A549 (cell line): ENCODE measurements around the gene TMTC1. TPM values are rescaled to one million over a fixed set of nuclear protein-coding genes. Genes with fewer than 3 reads are reported as not detected.

ENCODE experiments used
- ATAC-seq, 2 experiments: fragments of 200-7000 bp in 1 of 2; fragments of >200 bp in 1 of 2; cut with Nextera tagmentation in 1 of 2; cut with Tn5 transposase in 1 of 2; 3 replicates each; pipeline versions ENCODE4 v1.8.0 to v1.9.1; 2018 to 2020; ENCODE audit warnings: mild to moderate bottlenecking in 1 of 2, moderate library complexity in 1 of 2
- CTCF ChIA-PET: fragments of 300-600 bp; sonication (Branson Sonifier 250); formaldehyde crosslinking; extraction: SDS; loops from one replicate; lab custom pipeline; 2021; ENCODE audit warnings: antibody characterized with exemption, inconsistent platforms; lab: Yijun Ruan, JAX
- POLR2A ChIA-PET: fragments of 350-600 bp; formaldehyde crosslinking; extraction: SDS; loops from one replicate; lab custom pipeline; 2021; ENCODE audit warnings: antibody characterized with exemption, inconsistent platforms; lab: Yijun Ruan, JAX
- DNase-seq, 2 experiments: peaks; one replicate each; pipeline versions ENCODE4 v3.0.0 to v3.0.0-alpha.2; 2011 to 2016; ENCODE audit warnings: low read depth in 1 of 2, low spot score in 1 of 2
- FAIRE-seq: peaks from 2 replicates; lab custom pipeline; 2011; peaks lifted over from hg19 to GRCh38; lab: Jason Lieb, UNC
- H3K27ac ChIP-seq, 2 experiments: fragments of >200 bp; sonication (Bioruptor Twin); formaldehyde crosslinking; 3 replicates each; pipeline ENCODE4 v1.5.1; 2016 to 2017
- H3K4me1 ChIP-seq: fragments of >200 bp; sonication (Bioruptor Twin); formaldehyde crosslinking; 3 replicates; pipeline ENCODE4 v1.6.1; 2016
- H3K4me2 ChIP-seq: fragments of >200 bp; sonication (Bioruptor Twin); formaldehyde crosslinking; 3 replicates; pipeline ENCODE4 v1.6.1; 2016
- H3K4me3 ChIP-seq: fragments of >200 bp; sonication (Bioruptor Twin); formaldehyde crosslinking; 3 replicates; pipeline ENCODE4 v1.5.1; 2016
- H3K9me3 ChIP-seq: fragments of >200 bp; sonication (Bioruptor Twin); formaldehyde crosslinking; 3 replicates; pipeline ENCODE4 v1.6.1; 2016
- CBX2 ChIP-seq: fragments of 200-600 bp; sonication (generic); IDR thresholded peaks from 2 replicates; pipeline ENCODE4 v1.6.1; 2016; ENCODE audit warnings: low read depth, mild to moderate bottlenecking, borderline replicate concordance
- CHD4 ChIP-seq: fragments of 200-600 bp; sonication (generic); IDR thresholded peaks from 2 replicates; pipeline ENCODE4 v1.6.1; 2016; ENCODE audit warnings: antibody characterized with exemption, mild to moderate bottlenecking, borderline replicate concordance
- CTCF ChIP-seq: fragments of >200 bp; sonication (Bioruptor Twin); formaldehyde crosslinking; IDR thresholded peaks from 3 replicates; pipeline ENCODE4 v1.5.1; 2016
- EP300 ChIP-seq, 2 experiments: fragments of >200 bp; sonication (Bioruptor Twin); formaldehyde crosslinking; IDR thresholded peaks; 2 replicates in 1 of 2; 3 replicates in 1 of 2; pipeline ENCODE4 v1.6.1; 2016 to 2017
- ESRRA ChIP-seq: fragments of 150-350 bp; IDR thresholded peaks from 2 replicates; pipeline ENCODE4 v1.6.1; 2014; ENCODE audit warnings: mild to moderate bottlenecking, low read length, borderline replicate concordance
- FOSB ChIP-seq: fragments of 250-450 bp; sonication (Bioruptor Pico); IDR thresholded peaks from 2 replicates; pipeline ENCODE4 v1.5.0; 2020; ENCODE audit warnings: mild to moderate bottlenecking, moderate library complexity
- FOSL2 ChIP-seq, 2 experiments: fragments of 450-650 bp in 1 of 2; fragments of >200 bp in 1 of 2; sonication (Bioruptor Twin) in 1 of 2; formaldehyde crosslinking; IDR thresholded peaks; 2 replicates each; pipeline versions ENCODE4 v1.5.0 to v1.6.1; 2016 to 2020; ENCODE audit warnings: mild to moderate bottlenecking in 1 of 2, moderate library complexity in 1 of 2
- FOXS1 ChIP-seq: fragments of 250-450 bp; sonication (Bioruptor Pico); IDR thresholded peaks from 2 replicates; pipeline ENCODE4 v1.5.0; 2020; ENCODE audit warnings: mild to moderate bottlenecking, moderate library complexity
- HOXB13 ChIP-seq: fragments of 250-450 bp; sonication (Bioruptor Pico); IDR thresholded peaks from 2 replicates; pipeline ENCODE4 v1.5.0; 2020; ENCODE audit warnings: low read depth, mild to moderate bottlenecking, moderate library complexity
- KDM1A ChIP-seq: fragments of 200-600 bp; sonication (generic); IDR thresholded peaks from 2 replicates; pipeline ENCODE4 v1.6.1; 2016; ENCODE audit warnings: low read depth, mild to moderate bottlenecking
- MAFK ChIP-seq: fragments of 450-650 bp; IDR thresholded peaks from 2 replicates; pipeline ENCODE4 v1.6.1; 2014; ENCODE audit not compliant: partially characterized antibody
- NFE2L2 ChIP-seq: fragments of 150-350 bp; conservative IDR thresholded peaks from 2 replicates; pipeline ENCODE4 v1.6.1; 2014; ENCODE audit warnings: low read length
- PHF8 ChIP-seq: fragments of 200-600 bp; sonication (generic); IDR thresholded peaks from 2 replicates; pipeline ENCODE4 v1.6.1; 2016; ENCODE audit warnings: low read depth, mild to moderate bottlenecking, antibody characterized with exemption, moderate library complexity, borderline replicate concordance
- POLR2AphosphoS2 ChIP-seq: conservative IDR thresholded peaks from 2 replicates; pipeline ENCODE4 v1.6.1; 2012; ENCODE audit warnings: low read length, improper control_type of control experiment, inconsistent platforms
- REST ChIP-seq: fragments of 200-600 bp; sonication (generic); IDR thresholded peaks from 2 replicates; pipeline ENCODE4 v1.6.1; 2016; ENCODE audit warnings: antibody characterized with exemption, mild to moderate bottlenecking, moderate library complexity
- WGBS: methylation state at CpG from one replicate; pipeline ENCODE4 v1.1.6; 2017; ENCODE audit errors: missing lambda C conversion rate; 5-methylcytosine and 5-hydroxymethylcytosine counted together
- polyA plus RNA-seq, 4 experiments: library from polyadenylated mRNA; depleted of rRNA in 3 of 4; stranded (reverse); fragments of >200 nt; fragmentation: RNase III in 1 of 4; extraction: RNeasy Plus Mini Kit Qiagen cat#74134 plus additional on column Dnase treatment in 1 of 4; gene quantifications; 2 replicates in 3 of 4; 3 replicates in 1 of 4; pipeline ENCODE4 v1.2.3, GENCODE V29; 2011 to 2017

Gene TMTC1
- polyA plus RNA-seq, 2 of the 4 experiments (the other 2 are of a cell fraction), result 0.28 TPM; not detected in 1

- FAIRE-seq (no peak), DNase-seq (no peak), ATAC-seq (no peak)
- no peaks in the 10 kb centered on the region for H3K4me1 ChIP-seq
- POLR2A ChIA-PET, result no interaction called here
- 6% methylated on average over 4 of the region's 4 CpGs for WGBS
- no peak overlapping the region for H3K4me2 ChIP-seq
- H3K9me3 ChIP-seq, result no peaks in the 10 kb centered on the region
- CTCF ChIA-PET, result interaction anchor here (1.0 kb wide), 1 partner anchor 8 kb away, joined by 3 read pairs; no protein-coding TSS in a partner anchor
- H3K27ac ChIP-seq, result no peak overlapping the region
- H3K4me3 ChIP-seq, result no peak overlapping the region
- TF ChIP-seq EP300 (IDR thresholded peaks at IDR 0.05) (no peak), POLR2AphosphoS2 (no peak), NFE2L2 (no peak), HOXB13 (CRISPR knock-in tag) (no peak), FOSL2 (IDR thresholded peaks at IDR 0.05) (no peak), FOSL2 (CRISPR knock-in tag; IDR thresholded peaks at IDR 0.05) (no peak), CTCF (no peak), REST (no peak), FOSB (CRISPR knock-in tag) (no peak), MAFK (no peak), CBX2 (no peak), FOXS1 (CRISPR knock-in tag) (no peak)
- TF ChIP-seq, all 56 proteins: peak for 0
Observed at GRCh38 chr12:29653286-29653685, 130.5 kb downstream of the TMTC1 start.

- Histone ChIP-seq H3K4me3 (no peak overlapping the region), H3K9me3 (no peaks in the 10 kb centered on the region), H3K27ac (no peak overlapping the region), H3K4me2 (no peak overlapping the region), H3K4me1 (no peaks in the 10 kb centered on the region)
- ChIA-PET POLR2A (no interaction called here), CTCF (no interaction called here)
- no peak for TF ChIP-seq CTCF
- no peak for ATAC-seq
- no peak for DNase-seq
- no peak for FAIRE-seq
- WGBS, result 19% methylated on average over 4 of the region's 4 CpGs
Observed at GRCh38 chr12:29650371-29650770, 133.4 kb downstream of the TMTC1 start.

- ATAC-seq (no peak), FAIRE-seq (no peak), DNase-seq (no peak)
- H3K4me3 ChIP-seq, result no peak overlapping the region
- no peak overlapping the region for H3K27ac ChIP-seq
- WGBS, result 3% methylated on average over 2 of the region's 2 CpGs
- POLR2A ChIA-PET, result no interaction called here
- TF ChIP-seq CHD4 (no peak), KDM1A (no peak), PHF8 (no peak), ESRRA (no peak), POLR2AphosphoS2 (no peak)
- CTCF ChIA-PET, result no interaction called here
- no peak overlapping the region for H3K4me2 ChIP-seq
- no peaks in the 10 kb centered on the region for H3K9me3 ChIP-seq
- no peaks in the 10 kb centered on the region for H3K4me1 ChIP-seq
Observed at GRCh38 chr12:29649722-29650121, 134.0 kb downstream of the TMTC1 start.
